Cardiac muscle cell (in vitro differentiated cells and primary cell): ENCODE results near the gene UMAD1. TPM values are rescaled to one million over a fixed set of nuclear protein-coding genes. Genes with fewer than 3 reads are reported as not detected.

Experiments used
- DNase-seq, 2 donors: peaks; one replicate each; pipeline versions ENCODE4 v3.0.0 to v3.0.0-alpha.2; 2010 to 2017; ENCODE audit warnings: low read depth in 1 of 2, low spot score in 1 of 2
- H3K27ac ChIP-seq: fragments of 200-600 bp; sonication (generic); 2 replicates; pipeline ENCODE4 v1.5.1; 2016
- H3K27me3 ChIP-seq: fragments of 200-600 bp; sonication (generic); 2 replicates; pipeline ENCODE4 v1.6.0; 2016; ENCODE audit warnings: control low read depth
- H3K36me3 ChIP-seq: fragments of 200-600 bp; sonication (generic); 2 replicates; pipeline ENCODE4 v1.5.1; 2016; ENCODE audit warnings: control low read depth
- H3K4me1 ChIP-seq: fragments of 200-600 bp; sonication (generic); 2 replicates; pipeline ENCODE4 v1.8.1; 2017; ENCODE audit warnings: low read depth, mild to moderate bottlenecking, mixed run types
- H3K4me3 ChIP-seq: fragments of 200-600 bp; sonication (generic); 2 replicates; pipeline ENCODE4 v1.5.1; 2016; ENCODE audit warnings: mild to moderate bottlenecking
- H3K9me3 ChIP-seq: fragments of 200-600 bp; sonication (generic); 2 replicates; pipeline ENCODE4 v1.5.1; 2017; ENCODE audit warnings: low read depth, mild to moderate bottlenecking, control low read depth
- CTCF ChIP-seq: IDR thresholded peaks from 2 replicates; pipeline ENCODE4 v1.5.1; 2012; ENCODE audit warnings: low read depth, mild to moderate bottlenecking, low read length
- polyA plus RNA-seq: library from polyadenylated mRNA; unstranded; fragments of >200 nt; fragmentation: Nextera tagmentation; extraction: Ambion mirVana; gene quantifications from 2 replicates; pipeline ENCODE4 v1.2.1, GENCODE V29; 2016
- total RNA-seq: library from RNA; depleted of rRNA; stranded (reverse); fragments of >200 nt; gene quantifications from 2 replicates; pipeline ENCODE4 v1.2.3, GENCODE V29; 2016

The UMAD1 gene
- total RNA-seq (8.2 and 8.3 TPM in 2 replicates), polyA plus RNA-seq (12.9 and 18.2 TPM in 2 replicates)

DNA sequence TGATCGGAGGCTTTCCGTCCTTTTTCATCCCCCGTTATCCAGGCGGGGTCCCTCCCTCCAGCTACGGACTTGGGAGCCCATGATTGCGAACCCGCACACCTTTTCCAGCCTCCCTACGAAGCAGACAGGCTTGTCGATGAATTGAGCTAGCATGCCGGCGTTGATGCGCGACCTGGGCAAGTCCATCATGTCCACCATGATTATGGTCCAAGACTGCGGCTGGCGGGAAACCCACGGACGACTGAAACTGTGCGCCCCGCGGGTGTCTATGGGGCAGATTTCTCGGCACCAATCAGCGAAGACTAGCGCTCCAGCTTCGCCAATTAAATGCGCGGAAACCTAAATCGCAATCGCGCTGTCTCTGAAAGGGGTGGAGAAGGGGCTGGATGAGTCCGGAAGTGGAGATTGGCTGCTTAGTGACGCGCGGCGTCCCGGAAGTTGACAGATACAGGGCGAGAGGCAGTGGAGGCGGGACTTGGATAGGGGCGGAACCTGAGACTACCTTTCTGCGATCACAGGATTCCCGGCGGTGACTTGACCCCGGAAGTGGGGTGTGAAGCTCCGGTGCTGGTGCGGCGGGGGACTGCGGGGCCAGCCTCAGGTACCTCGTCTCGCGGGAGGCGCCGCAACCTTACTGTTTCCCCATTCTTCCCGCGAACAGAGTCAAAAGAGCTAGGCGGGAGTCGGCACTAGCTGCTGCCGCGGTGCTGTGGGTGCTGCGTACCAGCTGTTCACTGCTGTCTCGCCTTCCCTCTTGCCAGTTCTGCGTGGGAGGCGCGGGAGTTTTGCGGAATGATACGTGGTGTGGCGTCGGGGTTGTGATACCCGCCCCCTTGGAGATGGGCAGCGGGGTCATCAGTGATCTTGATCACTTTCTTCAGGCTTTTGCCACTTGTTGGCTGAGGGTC, at the start of gene UMAD1:
Gene UMAD1, plus strand, starts transcription at position 532 of the 908 bp plus-strand sequence. CDS start 32,620 bp downstream, outside the sequence.
- no peaks in the 10 kb centered on the region for H3K27me3 ChIP-seq
- TF ChIP-seq CTCF = no peak
- no peaks in the 10 kb centered on the region for H3K36me3 ChIP-seq
- H3K4me1 ChIP-seq = peaks cover 7% of the 10 kb centered on the region
- no peaks in the 10 kb centered on the region for H3K9me3 ChIP-seq
- peak within 1 kb of the TSS; percentile 60 for H3K4me3 ChIP-seq
- peak; percentile 99 for DNase-seq
- peak within 1 kb of the TSS; percentile 31 for H3K27ac ChIP-seq

GRCh38 chr7:7595451-7595850, 45.1 kb upstream of the UMAD1 start:
- H3K4me3 ChIP-seq = no peak overlapping the region
- H3K27me3 ChIP-seq = no peaks in the 10 kb centered on the region
- no peaks in the 10 kb centered on the region for H3K4me1 ChIP-seq
- H3K27ac ChIP-seq = no peak overlapping the region
- H3K9me3 ChIP-seq = no peaks in the 10 kb centered on the region
- TF ChIP-seq CTCF = peak; percentile 29
- DNase-seq = peak; percentile 2 to 41
- peaks cover 19% of the 10 kb centered on the region for H3K36me3 ChIP-seq

DNA sequence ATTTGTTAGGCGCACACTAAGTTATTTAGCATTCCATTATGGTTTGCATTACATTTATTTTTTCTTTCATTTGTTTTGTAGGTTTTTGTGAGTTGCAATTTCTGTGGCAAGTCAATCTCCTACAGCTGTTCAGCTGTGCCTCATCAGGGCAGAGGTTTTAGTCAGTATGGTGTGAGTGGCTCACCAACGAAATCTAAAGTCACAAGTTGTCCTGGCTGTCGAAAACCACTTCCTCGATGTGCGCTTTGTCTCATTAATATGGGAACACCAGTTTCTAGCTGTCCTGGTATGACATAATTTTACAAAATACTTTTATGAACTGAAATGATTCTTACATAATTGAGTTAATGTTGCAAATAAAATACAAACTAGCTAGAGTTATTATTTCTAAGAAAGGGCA, 44.4 kb upstream of the UMAD1 start:
- no peak for DNase-seq
- Histone ChIP-seq H3K4me1 (no peaks in the 10 kb centered on the region), H3K27me3 (no peaks in the 10 kb centered on the region), H3K4me3 (no peak overlapping the region), H3K27ac (no peak overlapping the region), H3K36me3 (peaks cover 19% of the 10 kb centered on the region), H3K9me3 (no peaks in the 10 kb centered on the region)
- no peak for TF ChIP-seq CTCF

DNA sequence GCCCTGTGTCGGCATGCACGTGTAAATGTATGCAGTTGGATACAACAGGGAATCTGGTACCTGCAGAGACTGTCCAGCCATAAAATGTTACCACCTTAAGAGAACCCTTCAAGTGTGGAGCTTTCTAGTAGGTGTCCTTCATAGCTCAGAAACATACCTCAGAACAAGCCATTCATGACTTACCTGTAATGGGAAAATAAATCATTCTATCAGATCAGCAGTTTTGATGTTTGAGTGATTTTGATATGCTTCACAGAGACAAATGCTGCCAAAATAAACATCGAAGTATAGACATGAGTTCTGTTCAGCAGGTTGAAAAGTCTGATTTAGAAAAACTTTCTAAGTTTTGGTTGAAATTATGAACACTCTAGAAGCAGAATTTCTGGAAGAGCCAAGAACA, 33.5 kb upstream of the UMAD1 start:
- peaks cover 18% of the 10 kb centered on the region for H3K36me3 ChIP-seq
- no peak overlapping the region for H3K27ac ChIP-seq

DNA sequence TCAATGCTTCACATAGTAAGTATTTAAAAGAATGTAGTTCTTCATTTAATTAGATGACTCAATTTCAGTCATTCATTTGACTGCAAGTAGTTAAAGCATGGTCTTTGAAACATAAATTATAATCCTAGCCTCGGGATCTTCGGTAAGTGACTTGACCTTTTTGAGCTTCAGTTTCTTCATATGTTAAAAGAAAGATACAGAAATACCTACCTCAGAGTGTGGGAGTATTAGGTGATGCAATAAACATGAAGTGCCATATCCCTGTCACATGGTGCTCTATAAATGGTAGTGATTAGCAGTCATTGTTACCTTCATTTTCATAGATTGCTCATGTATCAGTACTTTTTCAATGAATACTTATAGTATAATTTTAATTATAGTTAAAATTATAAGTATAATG, 31.2 kb upstream of the UMAD1 start:
- Histone ChIP-seq H3K27me3 (no peaks in the 10 kb centered on the region), H3K36me3 (peaks cover 18% of the 10 kb centered on the region), H3K9me3 (no peaks in the 10 kb centered on the region), H3K27ac (no peak overlapping the region), H3K4me1 (no peaks in the 10 kb centered on the region), H3K4me3 (no peak overlapping the region)
- no peak for TF ChIP-seq CTCF
- no peak for DNase-seq

More for the DNA sequence above, 33.5 kb upstream of the UMAD1 start:
- H3K9me3 ChIP-seq = no peaks in the 10 kb centered on the region
- no peaks in the 10 kb centered on the region for H3K4me1 ChIP-seq
- DNase-seq = no peak
- no peak overlapping the region for H3K4me3 ChIP-seq
- H3K27me3 ChIP-seq = no peaks in the 10 kb centered on the region
- TF ChIP-seq CTCF = no peak
